H1 (cell line): ENCODE measurements around the gene VEZT. TPM values are rescaled to one million over a fixed set of nuclear protein-coding genes. Genes with fewer than 3 reads are reported as not detected.

ENCODE experiments used
- EGR1 ChIP-seq: IDR thresholded peaks from 2 replicates; pipeline ENCODE4 v1.6.1; 2011; ENCODE audit warnings: low read depth, low read length, borderline replicate concordance
- EP300 ChIP-seq, 2 experiments: IDR thresholded peaks; 1 replicate in 1 of 2; 2 replicates in 1 of 2; pipeline ENCODE4 v1.6.1; 2011 to 2012; ENCODE audit warnings: low read depth in 2 of 2, low read length in 2 of 2, mild to moderate bottlenecking in 2 of 2, borderline replicate concordance in 1 of 2, inconsistent platforms in 1 of 2, moderate library complexity in 1 of 2
- POLR2A ChIP-seq, 2 experiments: IDR thresholded peaks; 1 replicate in 1 of 2; 2 replicates in 1 of 2; pipeline ENCODE4 v1.6.1; 2011; ENCODE audit warnings: low read depth in 2 of 2, low read length in 2 of 2, mild to moderate bottlenecking in 2 of 2; ENCODE audit errors: control extremely low read depth in 1 of 2
- RAD21 ChIP-seq, 2 experiments: IDR thresholded peaks in 1 of 2; conservative IDR thresholded peaks in 1 of 2; 2 replicates each; pipeline ENCODE4 v1.6.1; 2011; ENCODE audit warnings: low read depth in 2 of 2, low read length in 2 of 2, improper control_type of control experiment in 1 of 2, inconsistent platforms in 1 of 2, mild to moderate bottlenecking in 1 of 2, moderate library complexity in 1 of 2
- SIX5 ChIP-seq: IDR thresholded peaks from 2 replicates; pipeline ENCODE4 v1.6.1; 2011; ENCODE audit warnings: mild to moderate bottlenecking, low read depth, low read length
- TAF1 ChIP-seq: IDR thresholded peaks from 2 replicates; pipeline ENCODE4 v1.6.1; 2011; ENCODE audit warnings: mild to moderate bottlenecking, low read depth, low read length
- YY1 ChIP-seq: IDR thresholded peaks from 2 replicates; pipeline ENCODE4 v1.6.1; 2011; ENCODE audit warnings: low read depth, mild to moderate bottlenecking, low read length
- polyA plus RNA-seq, 7 experiments: library from polyadenylated mRNA; depleted of rRNA in 3 of 7; stranded (reverse) in 5 of 7; unstranded in 2 of 7; fragments of >200 nt in 5 of 7; fragments of 200-250 nt in 2 of 7; gene quantifications; 1 replicate in 5 of 7; 2 replicates in 1 of 7; 4 replicates in 1 of 7; pipeline versions ENCODE4 v1.2.1 to v1.2.3, GENCODE V29; 2011 to 2013; ENCODE audit warnings: missing spikeins in 2 of 7, mixed read lengths in 2 of 7
- total RNA-seq: library from RNA; stranded (reverse); fragmentation: NEBNext Ultra II Directional; extraction: Animal tissue kit (Norgen Biotek cat#: 25700); gene quantifications from 2 replicates; pipeline ENCODE4 v1.2.1, GENCODE V29; 2021

VEZT gene
- total and polyA plus RNA-seq, 2 of the 8 experiments (the other 6 are each of a cell fraction or from before 2014, with no cell fraction given): 44.0 to 56.1 TPM

DNA sequence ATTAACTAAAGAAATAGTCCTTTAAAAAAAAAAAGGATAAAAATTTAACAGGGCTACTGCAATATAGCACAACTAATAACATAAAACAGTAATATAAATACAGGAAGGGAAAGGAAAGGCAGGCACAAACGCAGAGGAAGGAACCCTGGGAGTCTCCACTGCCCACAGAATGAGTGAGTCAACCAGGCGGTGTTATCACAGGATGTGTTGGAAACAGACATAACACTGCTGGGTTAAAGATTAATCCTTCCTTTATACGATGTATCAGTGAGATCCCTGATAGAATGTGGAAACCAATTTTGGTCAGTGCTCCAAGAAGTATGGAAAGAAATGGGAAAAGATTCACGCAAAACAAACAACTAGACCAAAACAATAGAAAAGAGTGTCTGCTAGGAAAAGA, 48.2 kb upstream of the VEZT start (continued):
- TF ChIP-seq EP300 (IDR thresholded peaks at IDR 0.05; ENCODE audit: borderline replicate concordance in 1 of 2, low read depth in 2 of 2, low read length in 2 of 2) (no peak), POLR2A (IDR thresholded peaks at IDR 0.05; ENCODE audit: control extremely low read depth in 1 of 2, low read depth in 2 of 2, low read length in 2 of 2) (no peak), TAF1 (no peak), SIX5 (no peak), RAD21 (IDR thresholded peaks at IDR 0.05 in 1 of 2, conservative IDR thresholded peaks at IDR 0.05 in 1 of 2; ENCODE audit: low read depth in 2 of 2, low read length in 2 of 2) (no peak), YY1 (no peak), EGR1 (no peak)
- TF ChIP-seq, all 59 proteins: peak for 0
